ENCODE measurements around the gene CDK2AP2.

DNA sequence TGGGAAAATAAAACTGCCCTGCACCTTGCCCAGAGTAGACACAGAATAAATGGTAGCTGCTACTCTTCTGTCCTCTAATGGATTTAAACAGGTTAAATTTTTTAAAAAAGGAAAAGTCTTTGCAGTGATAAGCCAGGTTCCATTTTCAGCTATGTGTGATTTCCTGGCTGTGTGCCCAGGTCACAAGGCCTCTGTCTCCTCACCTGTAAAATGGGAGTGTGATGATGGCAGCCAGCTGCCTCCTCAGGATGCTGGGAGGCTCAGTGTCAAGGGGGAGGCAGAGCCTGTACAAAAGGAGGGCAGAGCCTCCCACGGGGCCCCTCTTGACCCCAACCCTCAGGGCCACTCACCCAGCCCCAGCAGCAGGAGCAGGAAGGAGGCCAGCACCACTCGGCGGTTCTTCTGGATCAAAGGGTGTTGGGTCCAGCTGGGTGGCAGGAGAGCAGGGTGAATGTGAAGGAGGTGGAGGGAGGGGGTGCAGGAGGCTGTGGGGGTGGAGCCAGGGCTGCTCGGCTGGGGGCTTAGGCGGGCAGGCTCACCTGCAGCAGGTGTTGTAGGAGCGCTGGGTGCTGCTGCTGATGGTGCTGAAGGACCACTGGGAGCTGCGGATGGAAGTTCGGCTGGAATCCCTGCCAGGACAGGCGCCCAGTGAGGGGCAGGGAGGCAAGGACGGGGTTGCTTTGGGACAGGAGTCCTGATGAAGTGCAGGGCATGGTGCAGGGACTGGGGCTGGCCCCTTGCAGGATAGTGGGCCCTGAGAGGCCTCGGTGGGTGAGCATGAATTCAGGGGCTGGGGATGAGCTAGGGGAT lies 40.8 kb downstream of the CDK2AP2 start:
- TF ChIP-seq POLR2A (IDR thresholded peaks at IDR 0.05): no peak
- TF ChIP-seq, protein P1, sequence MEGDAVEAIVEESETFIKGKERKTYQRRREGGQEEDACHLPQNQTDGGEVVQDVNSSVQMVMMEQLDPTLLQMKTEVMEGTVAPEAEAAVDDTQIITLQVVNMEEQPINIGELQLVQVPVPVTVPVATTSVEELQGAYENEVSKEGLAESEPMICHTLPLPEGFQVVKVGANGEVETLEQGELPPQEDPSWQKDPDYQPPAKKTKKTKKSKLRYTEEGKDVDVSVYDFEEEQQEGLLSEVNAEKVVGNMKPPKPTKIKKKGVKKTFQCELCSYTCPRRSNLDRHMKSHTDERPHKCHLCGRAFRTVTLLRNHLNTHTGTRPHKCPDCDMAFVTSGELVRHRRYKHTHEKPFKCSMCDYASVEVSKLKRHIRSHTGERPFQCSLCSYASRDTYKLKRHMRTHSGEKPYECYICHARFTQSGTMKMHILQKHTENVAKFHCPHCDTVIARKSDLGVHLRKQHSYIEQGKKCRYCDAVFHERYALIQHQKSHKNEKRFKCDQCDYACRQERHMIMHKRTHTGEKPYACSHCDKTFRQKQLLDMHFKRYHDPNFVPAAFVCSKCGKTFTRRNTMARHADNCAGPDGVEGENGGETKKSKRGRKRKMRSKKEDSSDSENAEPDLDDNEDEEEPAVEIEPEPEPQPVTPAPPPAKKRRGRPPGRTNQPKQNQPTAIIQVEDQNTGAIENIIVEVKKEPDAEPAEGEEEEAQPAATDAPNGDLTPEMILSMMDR (IDR thresholded peaks at IDR 0.05): no peak

Data from thyroid gland (tissue), 4 donors.